HepG2 (cell line): ENCODE data around the gene CPEB4. TPM values are rescaled to one million over a fixed set of nuclear protein-coding genes. Genes with fewer than 3 reads are reported as not detected.

Source experiments
- ARNT2 ChIP-seq: sonication (generic); formaldehyde crosslinking; IDR thresholded peaks from 2 replicates; pipeline ENCODE4 v1.8.0; 2022; ENCODE audit warnings: mild to moderate bottlenecking, low read depth, missing genetic modification reagents, moderate library complexity
- GATAD2A ChIP-seq: IDR thresholded peaks from 2 replicates; pipeline ENCODE4 v1.6.1; 2016
- IRF2 ChIP-seq: IDR thresholded peaks from 2 replicates; pipeline ENCODE4 v1.6.1; 2018; ENCODE audit warnings: missing genetic modification reagents, missing compliant biosample characterization
- MATR3 ChIP-seq: sonication (generic); formaldehyde crosslinking; IDR thresholded peaks from 2 replicates; pipeline ENCODE4 v1.4.0; 2020; ENCODE audit warnings: missing genetic modification reagents
- MEF2D ChIP-seq: sonication (generic); formaldehyde crosslinking; IDR thresholded peaks from 2 replicates; pipeline ENCODE4 v1.5.1; 2020; ENCODE audit warnings: mild to moderate bottlenecking, missing genetic modification reagents
- MTA1 ChIP-seq: sonication (generic); formaldehyde crosslinking; IDR thresholded peaks from 2 replicates; pipeline ENCODE4 v1.4.0; 2020; ENCODE audit warnings: missing genetic modification reagents, mild to moderate bottlenecking, borderline replicate concordance
- NPAS2 ChIP-seq: sonication (generic); formaldehyde crosslinking; IDR thresholded peaks from 2 replicates; pipeline ENCODE4 v1.8.0; 2022; ENCODE audit warnings: mild to moderate bottlenecking, missing genetic modification reagents, borderline replicate concordance
- PCBP2 ChIP-seq: fragments of 200-400 bp; formaldehyde crosslinking; optimal IDR thresholded peaks from 2 replicates; pipeline ENCODE3; 2018; ENCODE audit warnings: low read length, low read depth; ENCODE audit not compliant: poor library complexity, severe bottlenecking
- RAD51 ChIP-seq: fragments of 450-650 bp; IDR thresholded peaks from 2 replicates; pipeline ENCODE4 v1.6.1; 2016; ENCODE audit warnings: borderline replicate concordance
- THRA ChIP-seq: sonication (generic); formaldehyde crosslinking; IDR thresholded peaks from 2 replicates; pipeline ENCODE4 v1.4.0; 2020; ENCODE audit warnings: missing genetic modification reagents, borderline replicate concordance
- ZHX2 ChIP-seq, 2 experiments: sonication (generic) in 1 of 2; formaldehyde crosslinking in 1 of 2; IDR thresholded peaks; 2 replicates each; pipeline versions ENCODE4 v1.6.1 to v1.9.0; 2014 to 2022; ENCODE audit warnings: antibody characterized with exemption in 1 of 2, borderline replicate concordance in 1 of 2, inconsistent platforms in 1 of 2, low read depth in 1 of 2, missing genetic modification reagents in 1 of 2
- ZNF326 ChIP-seq: sonication (generic); formaldehyde crosslinking; IDR thresholded peaks from 2 replicates; pipeline ENCODE4 v1.4.0; 2020; ENCODE audit warnings: missing genetic modification reagents, borderline replicate concordance
- ZNF367 ChIP-seq: sonication (generic); formaldehyde crosslinking; IDR thresholded peaks from 2 replicates; pipeline ENCODE4 v1.4.0; 2020; ENCODE audit warnings: missing genetic modification reagents, borderline replicate concordance
- ZNF496 ChIP-seq: sonication (generic); formaldehyde crosslinking; IDR thresholded peaks from 2 replicates; pipeline ENCODE4 v1.8.1; 2023; ENCODE audit warnings: mild to moderate bottlenecking, moderate library complexity, missing genetic modification reagents; ENCODE audit not compliant: insufficient replicate concordance
- ZNF501 ChIP-seq: sonication (generic); formaldehyde crosslinking; IDR thresholded peaks from 2 replicates; pipeline ENCODE4 v1.5.1; 2020; ENCODE audit warnings: mild to moderate bottlenecking, moderate library complexity, missing genetic modification reagents
- ZNF530 ChIP-seq: sonication (generic); formaldehyde crosslinking; IDR thresholded peaks from 2 replicates; pipeline ENCODE4 v1.5.0; 2020; ENCODE audit warnings: low read depth, mild to moderate bottlenecking, missing genetic modification reagents
- ZNF772 ChIP-seq: sonication (generic); formaldehyde crosslinking; IDR thresholded peaks from 2 replicates; pipeline ENCODE4 v1.5.0; 2020; ENCODE audit warnings: mild to moderate bottlenecking, missing genetic modification reagents
- polyA plus RNA-seq, 8 experiments: library from polyadenylated mRNA; depleted of rRNA in 3 of 8; stranded (reverse) in 7 of 8; unstranded in 1 of 8; fragments of >200 nt; fragmentation: Illumina TruSeq in 4 of 8; extraction: Trizol in 4 of 8; gene quantifications; 2 replicates each; pipeline versions ENCODE4 v1.2.1 to v1.2.3, GENCODE V29; 2011 to 2016; ENCODE audit warnings: low read depth in 4 of 8, missing spikeins in 1 of 8, mixed read lengths in 1 of 8; ENCODE audit not compliant: insufficient read depth in 1 of 8
- total RNA-seq, 5 experiments: library from RNA; depleted of rRNA; stranded (reverse); fragments of >200 nt; fragmentation: Illumina TruSeq; extraction: Trizol; gene quantifications; 2 replicates each; pipeline ENCODE4 v1.2.3, GENCODE V29; 2016; ENCODE audit warnings: low read depth in 1 of 5
- TF ChIP-seq, protein P1 (sequence below): sonication (generic); formaldehyde crosslinking; IDR thresholded peaks from 2 replicates; pipeline ENCODE4 v1.4.0; 2020; ENCODE audit warnings: missing genetic modification reagents
- TF ChIP-seq, protein P2 (sequence below): IDR thresholded peaks from 2 replicates; pipeline ENCODE4 v1.6.1; 2016; ENCODE audit warnings: missing genetic modification reagents, missing compliant biosample characterization

CPEB4 gene
- total and polyA plus RNA-seq, 2 of the 13 experiments (the other 11 are each of a cell fraction or from before 2014, with no cell fraction given): 7.7 to 26.7 TPM

DNA sequence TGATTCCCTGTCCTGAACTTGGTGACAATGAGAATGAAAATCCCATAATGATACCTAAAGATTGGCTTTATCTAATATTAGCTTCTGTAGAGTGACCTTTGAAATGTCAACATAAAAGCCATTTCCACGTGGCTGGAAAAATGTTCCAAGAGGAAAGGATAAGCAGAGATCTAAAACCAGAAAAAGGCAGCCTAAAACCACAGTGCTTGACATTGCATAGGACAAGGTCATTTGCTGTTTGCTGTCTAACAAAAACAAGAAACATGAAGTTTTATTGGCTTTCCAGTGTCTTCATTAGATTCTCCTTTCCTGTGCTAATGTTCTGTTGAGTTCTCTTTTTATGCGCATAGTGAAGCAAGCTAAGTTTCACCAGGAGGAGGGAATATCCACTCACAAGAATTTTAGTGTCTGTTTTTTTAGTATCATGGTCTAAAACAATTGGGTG, 44.6 kb downstream of the CPEB4 start (continued):
- TF ChIP-seq, protein P1, sequence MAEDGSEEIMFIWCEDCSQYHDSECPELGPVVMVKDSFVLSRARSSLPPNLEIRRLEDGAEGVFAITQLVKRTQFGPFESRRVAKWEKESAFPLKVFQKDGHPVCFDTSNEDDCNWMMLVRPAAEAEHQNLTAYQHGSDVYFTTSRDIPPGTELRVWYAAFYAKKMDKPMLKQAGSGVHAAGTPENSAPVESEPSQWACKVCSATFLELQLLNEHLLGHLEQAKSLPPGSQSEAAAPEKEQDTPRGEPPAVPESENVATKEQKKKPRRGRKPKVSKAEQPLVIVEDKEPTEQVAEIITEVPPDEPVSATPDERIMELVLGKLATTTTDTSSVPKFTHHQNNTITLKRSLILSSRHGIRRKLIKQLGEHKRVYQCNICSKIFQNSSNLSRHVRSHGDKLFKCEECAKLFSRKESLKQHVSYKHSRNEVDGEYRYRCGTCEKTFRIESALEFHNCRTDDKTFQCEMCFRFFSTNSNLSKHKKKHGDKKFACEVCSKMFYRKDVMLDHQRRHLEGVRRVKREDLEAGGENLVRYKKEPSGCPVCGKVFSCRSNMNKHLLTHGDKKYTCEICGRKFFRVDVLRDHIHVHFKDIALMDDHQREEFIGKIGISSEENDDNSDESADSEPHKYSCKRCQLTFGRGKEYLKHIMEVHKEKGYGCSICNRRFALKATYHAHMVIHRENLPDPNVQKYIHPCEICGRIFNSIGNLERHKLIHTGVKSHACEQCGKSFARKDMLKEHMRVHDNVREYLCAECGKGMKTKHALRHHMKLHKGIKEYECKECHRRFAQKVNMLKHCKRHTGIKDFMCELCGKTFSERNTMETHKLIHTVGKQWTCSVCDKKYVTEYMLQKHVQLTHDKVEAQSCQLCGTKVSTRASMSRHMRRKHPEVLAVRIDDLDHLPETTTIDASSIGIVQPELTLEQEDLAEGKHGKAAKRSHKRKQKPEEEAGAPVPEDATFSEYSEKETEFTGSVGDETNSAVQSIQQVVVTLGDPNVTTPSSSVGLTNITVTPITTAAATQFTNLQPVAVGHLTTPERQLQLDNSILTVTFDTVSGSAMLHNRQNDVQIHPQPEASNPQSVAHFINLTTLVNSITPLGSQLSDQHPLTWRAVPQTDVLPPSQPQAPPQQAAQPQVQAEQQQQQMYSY (CRISPR knock-in tag): no peak
- TF ChIP-seq MTA1 (CRISPR knock-in tag) (no peak), GATAD2A (CRISPR knock-in tag) (peak; percentile 98), IRF2 (CRISPR knock-in tag) (peak; percentile 77; the same call in 1 of the 2 replicates), ZHX2 (IDR thresholded peaks at IDR 0.05; ENCODE audit: low read depth) (no peak), ZHX2 (CRISPR knock-in tag; IDR thresholded peaks at IDR 0.05; ENCODE audit: borderline replicate concordance) (no peak), ZNF496 (CRISPR knock-in tag) (no peak), NPAS2 (CRISPR knock-in tag) (no peak), ZNF530 (no peak), RAD51 (no peak), ZNF367 (CRISPR knock-in tag) (no peak), ARNT2 (CRISPR knock-in tag) (no peak), PCBP2 (no peak), MATR3 (CRISPR knock-in tag) (no peak), THRA (CRISPR knock-in tag) (peak; percentile 87), ZNF772 (CRISPR knock-in tag) (no peak; the same call in 1 of the 2 replicates), ZNF326 (CRISPR knock-in tag) (no peak), MEF2D (CRISPR knock-in tag) (peak; percentile 98), ZNF501 (CRISPR knock-in tag) (no peak)
- TF ChIP-seq, protein P2, sequence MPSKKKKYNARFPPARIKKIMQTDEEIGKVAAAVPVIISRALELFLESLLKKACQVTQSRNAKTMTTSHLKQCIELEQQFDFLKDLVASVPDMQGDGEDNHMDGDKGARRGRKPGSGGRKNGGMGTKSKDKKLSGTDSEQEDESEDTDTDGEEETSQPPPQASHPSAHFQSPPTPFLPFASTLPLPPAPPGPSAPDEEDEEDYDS: peak; percentile 65
